GM18502 (cell line): Measurements from ENCODE around the gene AATK.

ENCODE experiments used
- ATAC-seq: cut with Tn5 transposase; IDR thresholded peaks from one replicate; pipeline ENCODE4 v1.9.1; 2021; ENCODE audit warnings: mild to moderate bottlenecking; ENCODE audit not compliant: unreplicated experiment, poor library complexity

The AATK gene

GRCh38 chr17:81099888-81100287 is 66.1 kb downstream of the AATK start:
- no peak for ATAC-seq

GRCh38 chr17:81097943-81098308 is 68.1 kb downstream of the AATK start:
- ATAC-seq: no peak

GRCh38 chr17:81097134-81097942 is 68.7 kb downstream of the AATK start:
- ATAC-seq: no peak

GRCh38 chr17:81096741-81097133 is 69.3 kb downstream of the AATK start:
- ATAC-seq: no peak

GRCh38 chr17:81095383-81095762 is 70.6 kb downstream of the AATK start:
- ATAC-seq: no peak

GRCh38 chr17:81094509-81095382 is 71.3 kb downstream of the AATK start:
- ATAC-seq: no peak

- ATAC-seq: no peak
These were observed 72.2 kb downstream of the AATK start for GRCh38 chr17:81093619-81094508.

GRCh38 chr17:81092518-81093095 is 73.4 kb downstream of the AATK start:
- no peak for ATAC-seq

- ATAC-seq: no peak
These were observed 74.1 kb downstream of the AATK start for GRCh38 chr17:81091774-81092517.

GRCh38 chr17:81091154-81091553 is 74.9 kb downstream of the AATK start:
- no peak for ATAC-seq

GRCh38 chr17:81090361-81091136 is 75.5 kb downstream of the AATK start:
- no peak for ATAC-seq

- no peak for ATAC-seq
These were observed 79.1 kb downstream of the AATK start for GRCh38 chr17:81086789-81087551.

- no peak for ATAC-seq
These were observed 80.6 kb downstream of the AATK start for GRCh38 chr17:81085420-81085911.

GRCh38 chr17:81084680-81085419 is 81.2 kb downstream of the AATK start:
- no peak for ATAC-seq

- ATAC-seq: no peak
These were observed 82.8 kb downstream of the AATK start for GRCh38 chr17:81083125-81083765.

- no peak for ATAC-seq
These were observed 83.6 kb downstream of the AATK start for GRCh38 chr17:81082177-81083073.
